A549 (cell line): ENCODE measurements around the gene MVD.

Experiments used
- CTCF ChIP-seq: fragments of >200 bp; sonication (Bioruptor Twin); formaldehyde crosslinking; IDR thresholded peaks from 3 replicates; pipeline ENCODE4 v1.5.1; 2016
- MAFK ChIP-seq: fragments of 450-650 bp; IDR thresholded peaks from 2 replicates; pipeline ENCODE4 v1.6.1; 2014; ENCODE audit not compliant: partially characterized antibody
- POLR2A ChIP-seq: IDR thresholded peaks from 2 replicates; pipeline ENCODE4 v1.6.1; 2012; ENCODE audit warnings: mild to moderate bottlenecking, low read length
- RAD21 ChIP-seq, 2 experiments: fragments of >200 bp in 1 of 2; sonication (Bioruptor Twin) in 1 of 2; formaldehyde crosslinking in 1 of 2; IDR thresholded peaks in 1 of 2; conservative IDR thresholded peaks in 1 of 2; 2 replicates in 1 of 2; 3 replicates in 1 of 2; pipeline ENCODE4 v1.6.1; 2012 to 2018; ENCODE audit warnings: inconsistent platforms in 1 of 2
- TF ChIP-seq, protein P1 (sequence below): fragments of 450-650 bp; IDR thresholded peaks from 2 replicates; pipeline ENCODE4 v1.6.1; 2014; ENCODE audit warnings: antibody characterized with exemption

DNA sequence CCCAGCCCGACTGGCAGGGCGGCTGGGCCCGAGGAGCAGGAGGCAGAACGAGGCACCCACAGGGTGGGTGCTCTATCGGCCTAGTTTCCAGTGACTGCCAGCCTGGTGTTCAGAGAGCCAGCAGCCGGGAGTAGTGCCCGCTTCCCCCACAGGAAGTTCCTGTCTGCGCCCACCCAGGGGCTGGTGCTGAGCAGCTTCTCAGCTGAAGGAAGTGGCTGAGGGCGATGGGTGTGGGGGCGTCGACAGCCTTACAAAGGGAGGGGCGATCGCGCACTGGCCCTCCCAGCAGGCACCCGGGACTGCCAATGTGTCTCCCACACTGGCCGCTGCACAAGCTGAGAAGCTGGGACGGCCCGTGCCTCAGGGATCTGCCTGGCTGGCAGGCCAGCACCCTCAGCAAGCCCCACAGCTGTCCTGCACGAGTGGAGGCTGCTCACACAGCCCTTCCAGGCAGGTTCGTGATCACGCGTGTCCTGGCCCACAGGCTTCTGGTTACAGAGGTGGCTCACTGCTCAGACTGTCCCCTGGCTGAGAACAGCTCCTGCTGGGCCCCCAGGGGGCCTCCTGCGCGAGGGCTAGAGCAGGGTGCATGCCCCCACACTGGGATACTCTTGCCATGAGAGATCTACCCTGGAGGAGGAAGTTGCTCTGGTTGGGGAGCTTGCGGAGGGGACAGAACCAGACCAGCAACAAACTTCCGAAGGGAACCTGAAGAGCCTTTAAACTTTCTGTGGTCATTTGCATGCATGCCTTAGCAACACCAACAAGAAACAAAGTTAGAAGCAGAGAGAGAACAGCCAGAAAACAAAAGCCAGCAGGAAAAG is 40.8 kb upstream of the MVD start:
- TF ChIP-seq MAFK = no peak
- no peak for TF ChIP-seq CTCF
- TF ChIP-seq RAD21 (conservative IDR thresholded peaks at IDR 0.05 in 1 of 2, IDR thresholded peaks at IDR 0.05 in 1 of 2) = no peak
- TF ChIP-seq, protein P1, sequence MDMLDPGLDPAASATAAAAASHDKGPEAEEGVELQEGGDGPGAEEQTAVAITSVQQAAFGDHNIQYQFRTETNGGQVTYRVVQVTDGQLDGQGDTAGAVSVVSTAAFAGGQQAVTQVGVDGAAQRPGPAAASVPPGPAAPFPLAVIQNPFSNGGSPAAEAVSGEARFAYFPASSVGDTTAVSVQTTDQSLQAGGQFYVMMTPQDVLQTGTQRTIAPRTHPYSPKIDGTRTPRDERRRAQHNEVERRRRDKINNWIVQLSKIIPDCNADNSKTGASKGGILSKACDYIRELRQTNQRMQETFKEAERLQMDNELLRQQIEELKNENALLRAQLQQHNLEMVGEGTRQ = no peak
- no peak for TF ChIP-seq POLR2A
